Panc1 (cell line): ENCODE data around the gene PRKG1. TPM values are rescaled to one million over a fixed set of nuclear protein-coding genes. Genes with fewer than 3 reads are reported as not detected.

Experiments
- ATAC-seq: fragments of 200-7000 bp; cut with Tn5 transposase; 2 replicates; pipeline ENCODE4 v1.9.1; 2020; ENCODE audit warnings: mild to moderate bottlenecking, moderate library complexity
- BruUV-seq: library from RNA; stranded (reverse); fragments of 400-500 nt; replicated peaks from 2 replicates; lab custom pipeline; 2021; lab: Mats Ljungman, UMichigan
- CTCF ChIA-PET: fragments of 300-600 bp; sonication (Branson Sonifier 250); formaldehyde crosslinking; loops from one replicate; lab custom pipeline; 2022; ENCODE audit warnings: antibody characterized with exemption; lab: Charles Lee
- POLR2A ChIA-PET: fragments of 300-600 bp; sonication (Branson Sonifier 250); formaldehyde crosslinking; loops from one replicate; lab custom pipeline; 2022; ENCODE audit warnings: antibody characterized with exemption; lab: Charles Lee
- DNase-seq: peaks from one replicate; pipeline ENCODE4 v3.0.0-alpha.2; 2010; ENCODE audit warnings: low read depth, low spot score
- H3K27ac ChIP-seq: 2 replicates; pipeline ENCODE4 v1.5.1; 2011; ENCODE audit warnings: mild to moderate bottlenecking, low read length, inconsistent platforms
- H3K27me3 ChIP-seq: fragments of 200-500 bp; sonication (Bioruptor generic); 2 replicates; pipeline ENCODE4 v1.6.0; 2014; ENCODE audit warnings: low read length, inconsistent platforms; ENCODE audit not compliant: control insufficient read depth, insufficient read depth
- H3K36me3 ChIP-seq: fragments of 200-500 bp; sonication (Bioruptor generic); 2 replicates; pipeline ENCODE4 v1.5.1; 2014; ENCODE audit warnings: inconsistent platforms, mild to moderate bottlenecking, low read length, moderate library complexity; ENCODE audit not compliant: control insufficient read depth, insufficient read depth
- H3K4me1 ChIP-seq: 2 replicates; pipeline ENCODE4 v1.5.1; 2011; ENCODE audit warnings: inconsistent platforms, mild to moderate bottlenecking, low read length, moderate library complexity; ENCODE audit not compliant: control insufficient read depth, insufficient read depth
- H3K4me3 ChIP-seq, 2 experiments: 2 replicates each; pipeline ENCODE4 v1.5.1; 2011 to 2012; ENCODE audit warnings: low read depth in 2 of 2, low read length in 2 of 2, mild to moderate bottlenecking in 2 of 2, inconsistent platforms in 1 of 2, moderate library complexity in 1 of 2
- H3K9me3 ChIP-seq: fragments of 200-500 bp; sonication (Bioruptor generic); 2 replicates; pipeline ENCODE4 v1.5.1; 2014; ENCODE audit warnings: low read depth, mild to moderate bottlenecking, inconsistent platforms, low read length, moderate library complexity; ENCODE audit not compliant: control insufficient read depth, insufficient read depth
- POLR2AphosphoS5 ChIP-seq: IDR thresholded peaks from 2 replicates; pipeline ENCODE4 v1.6.1; 2012; ENCODE audit warnings: mild to moderate bottlenecking, low read depth, low read length, moderate library complexity
- REST ChIP-seq, 2 experiments: IDR thresholded peaks; 2 replicates each; pipeline ENCODE4 v1.6.1; 2011 to 2012; ENCODE audit warnings: low read depth in 2 of 2, control low read depth in 1 of 2, low read length in 1 of 2, mild to moderate bottlenecking in 1 of 2, moderate library complexity in 1 of 2; ENCODE audit not compliant: insufficient read depth in 1 of 2
- SIN3A ChIP-seq: IDR thresholded peaks from 2 replicates; pipeline ENCODE4 v1.6.1; 2012; ENCODE audit warnings: low read depth, mild to moderate bottlenecking, low read length, moderate library complexity, borderline replicate concordance; ENCODE audit not compliant: insufficient read depth
- TCF7L2 ChIP-seq: IDR thresholded peaks from 2 replicates; pipeline ENCODE4 v1.6.1; 2011; ENCODE audit warnings: mild to moderate bottlenecking, low read depth, low read length, inconsistent platforms
- in situ Hi-C: cut with HindIII; loops from 2 replicates; pipeline ENCODE4 v1.10.0; 2016; ENCODE audit warnings: low sequenced_read_pairs, low pct_unique_long_range_greater_than_20kb
- intact Hi-C: fragments of 100-400 bp; cut with micrococcal nuclease; formaldehyde crosslinking; loops from one replicate; pipeline ENCODE4 v1.10.0; 2022; ENCODE audit not compliant: unreplicated experiment
- total RNA-seq: library from RNA; stranded (reverse); gene quantifications from one replicate; pipeline ENCODE4 v1.2.1, GENCODE V29; 2021; ENCODE audit not compliant: unreplicated experiment
- TF ChIP-seq, protein P1 (sequence below): fragments of 450-650 bp; IDR thresholded peaks from 2 replicates; pipeline ENCODE4 v1.5.1; 2017; ENCODE audit warnings: mild to moderate bottlenecking

The PRKG1 gene
- total RNA-seq, 1 experiment from 2014 or later, result 0.92 TPM

- Histone ChIP-seq H3K36me3 (no peaks in the 10 kb centered on the region), H3K27me3 (peaks cover 6% of the 10 kb centered on the region), H3K4me1 (no peaks in the 10 kb centered on the region), H3K27ac (no peak overlapping the region), H3K4me3 (no peak overlapping the region), H3K9me3 (no peaks in the 10 kb centered on the region)
- POLR2A ChIA-PET, result no interaction called here
- intact Hi-C loops (no loop called here), in situ Hi-C loops (no loop called here)
- CTCF ChIA-PET, result no interaction called here
- no peak for ATAC-seq
- BruUV-seq, result no TSS peak
- DNase-seq, result no peak
- TF ChIP-seq SIN3A, result no peak
- TF ChIP-seq POLR2AphosphoS5, result no peak
- TF ChIP-seq TCF7L2, result no peak
- no peak for TF ChIP-seq REST (IDR thresholded peaks at IDR 0.05; ENCODE audit: insufficient read depth in 1 of 2, low read depth in 2 of 2, low read length in 1 of 2)
- TF ChIP-seq, protein P1, sequence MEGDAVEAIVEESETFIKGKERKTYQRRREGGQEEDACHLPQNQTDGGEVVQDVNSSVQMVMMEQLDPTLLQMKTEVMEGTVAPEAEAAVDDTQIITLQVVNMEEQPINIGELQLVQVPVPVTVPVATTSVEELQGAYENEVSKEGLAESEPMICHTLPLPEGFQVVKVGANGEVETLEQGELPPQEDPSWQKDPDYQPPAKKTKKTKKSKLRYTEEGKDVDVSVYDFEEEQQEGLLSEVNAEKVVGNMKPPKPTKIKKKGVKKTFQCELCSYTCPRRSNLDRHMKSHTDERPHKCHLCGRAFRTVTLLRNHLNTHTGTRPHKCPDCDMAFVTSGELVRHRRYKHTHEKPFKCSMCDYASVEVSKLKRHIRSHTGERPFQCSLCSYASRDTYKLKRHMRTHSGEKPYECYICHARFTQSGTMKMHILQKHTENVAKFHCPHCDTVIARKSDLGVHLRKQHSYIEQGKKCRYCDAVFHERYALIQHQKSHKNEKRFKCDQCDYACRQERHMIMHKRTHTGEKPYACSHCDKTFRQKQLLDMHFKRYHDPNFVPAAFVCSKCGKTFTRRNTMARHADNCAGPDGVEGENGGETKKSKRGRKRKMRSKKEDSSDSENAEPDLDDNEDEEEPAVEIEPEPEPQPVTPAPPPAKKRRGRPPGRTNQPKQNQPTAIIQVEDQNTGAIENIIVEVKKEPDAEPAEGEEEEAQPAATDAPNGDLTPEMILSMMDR, result no peak
These were observed 919.2 kb downstream of the PRKG1 start for GRCh38 chr10:51993475-51993874.

DNA sequence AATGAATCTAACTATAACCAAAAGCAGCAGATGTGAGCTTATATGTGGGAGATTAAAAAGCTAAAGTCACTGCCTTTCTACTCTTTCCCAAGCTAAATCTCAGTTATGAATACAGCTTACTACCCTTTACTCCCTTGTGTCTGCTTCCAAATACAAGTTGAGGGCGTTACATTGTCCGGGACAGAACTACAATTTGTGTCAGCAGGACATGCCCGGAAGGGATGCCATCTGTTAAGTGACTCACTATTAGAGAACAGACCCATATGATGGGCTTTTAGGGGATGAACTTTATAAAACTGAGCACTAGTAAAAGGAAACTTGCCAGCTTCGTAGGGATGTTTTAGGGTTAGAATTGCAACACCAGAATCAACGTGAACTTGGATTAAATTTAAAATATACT, 924.8 kb downstream of the PRKG1 start:
- Histone ChIP-seq H3K27ac (no peak overlapping the region), H3K4me3 (no peak overlapping the region), H3K27me3 (peaks cover 9% of the 10 kb centered on the region), H3K36me3 (no peaks in the 10 kb centered on the region), H3K9me3 (no peaks in the 10 kb centered on the region), H3K4me1 (no peaks in the 10 kb centered on the region)
- no peak for TF ChIP-seq TCF7L2
- no peak for TF ChIP-seq POLR2AphosphoS5
- no peak for TF ChIP-seq SIN3A
- no peak for TF ChIP-seq REST (IDR thresholded peaks at IDR 0.05; ENCODE audit: insufficient read depth in 1 of 2, low read depth in 2 of 2, low read length in 1 of 2)
- TF ChIP-seq, protein P1, result no peak
- ATAC-seq, result no peak
- ChIA-PET POLR2A (no interaction called here), CTCF (no interaction called here)
- DNase-seq, result no peak
- no TSS peak for BruUV-seq
- intact Hi-C loops, result no loop called here
- in situ Hi-C loops, result no loop called here
